Hematopoietic multipotent progenitor cell (in vitro differentiated cells): Measurements from ENCODE around the gene SCAMP5. TPM values are rescaled to one million over a fixed set of nuclear protein-coding genes. Genes with fewer than 3 reads are reported as not detected.

ENCODE experiments used
- DNase-seq, 3 donors: peaks; one replicate each; pipeline ENCODE4 v3.0.0-alpha.2; 2011 to 2015; ENCODE audit warnings: low read depth in 2 of 3, low spot score in 2 of 3
- total RNA-seq: library from RNA; depleted of rRNA; stranded (reverse); fragments of >200 nt; gene quantifications from one replicate; pipeline ENCODE4 v1.2.3, GENCODE V29; 2012

Gene SCAMP5
- total RNA-seq, 1 donor = 4.8 TPM

GRCh38 chr15:75021341-75021740 is 26.0 kb downstream of the SCAMP5 start:
- no peak for DNase-seq

GRCh38 chr15:75022783-75023180 is 27.4 kb downstream of the SCAMP5 start:
- no peak for DNase-seq

GRCh38 chr15:75023181-75023871 is 28.0 kb downstream of the SCAMP5 start, which contains the start of gene PPCDC:
Gene PPCDC (plus strand): TSS chr15:75023590. CDS start chr15:75028319, 4,729 bp downstream.
- peak; percentile 73 to 95 (median 93) for DNase-seq

- DNase-seq = peak in 1 of 3 donors; percentile 36
Observed at GRCh38 chr15:75023872-75024636, 28.7 kb downstream of the SCAMP5 start.

- DNase-seq = no peak
Observed at GRCh38 chr15:75025107-75025506, 29.7 kb downstream of the SCAMP5 start.

GRCh38 chr15:75025548-75026260 is 30.3 kb downstream of the SCAMP5 start:
- no peak for DNase-seq

GRCh38 chr15:75027551-75027950 is 32.2 kb downstream of the SCAMP5 start:
- DNase-seq = no peak

GRCh38 chr15:75028991-75029377 is 33.6 kb downstream of the SCAMP5 start:
- no peak for DNase-seq

GRCh38 chr15:75029378-75030022 is 34.1 kb downstream of the SCAMP5 start:
- DNase-seq = peak; percentile 62 to 93 (median 93)

GRCh38 chr15:75030023-75030413 is 34.7 kb downstream of the SCAMP5 start:
- DNase-seq = peak in 2 of 3 donors; percentile 81 to 82

- no peak for DNase-seq
Observed at GRCh38 chr15:75030424-75030823, 35.1 kb downstream of the SCAMP5 start.

- DNase-seq = no peak
Observed at GRCh38 chr15:75031848-75032247, 36.5 kb downstream of the SCAMP5 start.

- DNase-seq = peak in 1 of 3 donors; percentile 45
Observed at GRCh38 chr15:75032395-75032794, 37.0 kb downstream of the SCAMP5 start.

- no peak for DNase-seq
Observed at GRCh38 chr15:75033809-75034208, 38.4 kb downstream of the SCAMP5 start.

GRCh38 chr15:75034615-75035014 is 39.3 kb downstream of the SCAMP5 start:
- peak in 1 of 3 donors; percentile 57 for DNase-seq

GRCh38 chr15:75036212-75036616 is 40.9 kb downstream of the SCAMP5 start:
- DNase-seq = no peak

GRCh38 chr15:75037685-75038084 is 42.3 kb downstream of the SCAMP5 start:
- DNase-seq = no peak

- DNase-seq = no peak
Observed at GRCh38 chr15:75038231-75038630, 42.9 kb downstream of the SCAMP5 start.

- DNase-seq = peak in 2 of 3 donors; percentile 98 to 99
Observed at GRCh38 chr15:75042730-75043508, 47.6 kb downstream of the SCAMP5 start.
